SH-SY5Y (cell line): ENCODE measurements around the gene TTC33.

Source experiments
- GATA2 ChIP-seq: IDR thresholded peaks from 2 replicates; pipeline ENCODE4 v1.6.1; 2011; ENCODE audit warnings: mild to moderate bottlenecking, low read depth, low read length
- GATA3 ChIP-seq: IDR thresholded peaks from 2 replicates; pipeline ENCODE4 v1.6.1; 2011; ENCODE audit warnings: low read depth, mild to moderate bottlenecking, low read length, moderate library complexity

DNA sequence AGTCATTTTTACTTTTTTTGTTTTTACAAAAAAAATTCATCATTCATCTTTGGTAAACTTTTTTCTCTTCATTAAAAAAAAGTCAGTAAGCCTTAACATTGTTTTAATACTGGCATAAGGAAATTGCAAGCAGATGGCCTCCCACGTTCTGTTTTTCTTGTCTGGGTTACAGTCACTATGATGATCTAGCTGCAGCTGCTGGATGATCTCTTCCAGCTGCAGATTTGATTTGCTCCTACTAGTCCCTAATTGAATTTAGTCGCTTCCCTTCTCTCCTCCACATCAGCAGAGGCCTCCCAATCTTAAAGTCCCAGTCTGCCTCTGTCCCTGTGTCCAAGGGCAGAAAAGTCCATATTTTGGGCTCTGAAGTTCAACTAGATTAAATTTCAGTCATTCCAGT, 182.8 kb downstream of the TTC33 start:
- TF ChIP-seq GATA2 (no peak), GATA3 (no peak)
